NCI-H82 treated with DMSO at 0.1 percent for 48 hours (cell line): ENCODE data around the gene CDH23.

Experiments used
- DNase-seq: peaks from one replicate; lab custom pipeline; 2025; ENCODE audit not compliant: unreplicated experiment; lab: John Stamatoyannopoulos, UW

The CDH23 gene

DNA sequence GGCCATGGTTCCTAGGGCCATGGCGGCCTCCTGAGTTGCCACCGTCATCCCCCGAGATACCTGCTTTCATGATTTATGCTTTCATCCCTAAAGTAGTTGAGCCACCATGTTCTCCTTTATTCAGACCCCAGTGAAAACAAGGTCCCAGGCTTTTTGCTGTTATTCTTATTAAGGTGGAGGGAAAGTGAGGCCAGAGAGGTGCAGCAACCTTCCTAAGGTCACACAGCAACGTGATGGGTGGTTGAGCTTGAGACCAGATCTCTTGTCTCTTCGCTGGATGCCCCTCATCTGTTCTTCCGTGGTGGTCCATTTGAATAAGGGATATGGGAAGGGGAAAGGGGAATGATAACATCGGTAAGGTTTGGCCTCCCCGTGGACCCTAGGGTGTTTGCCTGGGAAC is 180.6 kb downstream of the CDH23 start:
- no peak for DNase-seq

DNA sequence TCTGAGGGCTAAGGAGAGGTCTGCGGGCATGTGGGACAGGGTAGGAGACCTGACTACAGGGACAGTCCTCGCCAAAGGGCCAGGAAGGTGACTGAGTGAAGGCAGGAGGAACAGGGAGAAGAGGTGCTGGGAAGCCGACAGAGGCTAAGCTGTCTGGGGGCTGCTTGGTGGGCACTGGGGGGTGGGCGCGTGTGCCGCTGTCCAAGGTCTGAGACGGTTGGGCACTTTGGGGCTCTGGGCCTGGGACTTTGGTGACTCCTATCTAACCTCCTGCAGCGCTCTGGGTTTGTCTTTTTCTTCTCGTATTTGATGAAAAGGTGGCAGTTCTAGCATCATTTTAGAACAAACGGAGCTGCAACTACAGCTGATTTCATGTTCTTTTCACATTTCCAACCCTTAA is 181.3 kb downstream of the CDH23 start:
- no peak for DNase-seq

DNA sequence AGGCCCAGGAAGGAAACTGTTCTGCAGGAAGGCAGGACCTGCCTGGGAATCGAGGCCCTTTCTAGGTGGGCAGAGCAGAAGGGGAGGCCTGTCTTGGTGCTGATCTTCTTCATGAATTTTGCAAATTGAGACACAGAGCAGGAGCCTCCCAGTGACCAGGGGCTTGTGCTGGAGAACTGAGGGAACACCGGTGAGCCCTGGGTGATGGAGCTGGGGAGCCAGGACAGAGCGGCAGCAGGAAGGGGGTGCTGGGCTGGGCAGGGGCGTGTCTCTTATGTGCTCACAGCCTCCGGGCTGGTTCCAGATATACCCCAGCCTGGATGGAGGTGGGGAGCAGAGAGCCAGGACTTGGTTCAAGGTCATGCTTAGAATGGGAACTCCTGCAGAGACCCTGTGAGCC is 182.9 kb downstream of the CDH23 start:
- no peak for DNase-seq

DNA sequence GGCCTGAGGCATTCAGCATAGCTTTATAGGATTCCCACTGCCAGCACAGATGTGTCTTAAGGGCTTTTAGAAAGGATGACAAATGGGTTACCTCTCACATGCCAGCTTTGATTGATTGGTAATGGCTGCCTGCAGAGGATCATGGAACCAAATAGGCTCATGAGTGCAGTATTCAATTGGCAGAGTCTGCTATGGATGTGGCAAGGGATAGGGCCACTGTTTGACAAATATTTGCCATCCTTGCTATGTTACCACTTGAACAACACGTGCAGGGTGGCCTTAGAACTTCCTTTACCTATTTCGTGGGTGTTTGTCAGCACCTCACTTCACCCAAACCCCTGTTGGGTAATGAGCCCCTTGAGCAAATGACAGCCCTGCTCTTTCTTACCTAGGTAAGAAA is 183.7 kb downstream of the CDH23 start:
- no peak for DNase-seq

DNA sequence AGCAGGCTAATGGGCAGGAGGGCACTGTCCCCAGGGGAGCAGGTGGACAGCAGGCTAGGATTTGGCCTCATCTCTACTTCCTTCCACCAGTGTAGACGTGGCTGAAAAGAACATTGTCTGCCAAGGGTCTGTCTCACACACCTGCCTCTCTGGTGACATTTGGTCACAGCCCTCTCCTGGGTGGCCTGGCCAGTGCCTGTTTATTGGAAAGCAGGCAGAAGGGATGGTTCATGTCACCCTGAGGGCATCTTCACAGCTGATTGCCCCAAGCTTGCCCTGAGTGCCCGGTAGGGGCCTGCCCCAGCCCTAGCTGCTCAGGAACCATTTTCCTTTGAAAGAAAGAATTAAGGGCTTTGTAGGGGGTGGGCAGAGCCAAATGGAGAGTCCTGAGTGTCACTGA is 184.2 kb downstream of the CDH23 start:
- DNase-seq, result no peak

DNA sequence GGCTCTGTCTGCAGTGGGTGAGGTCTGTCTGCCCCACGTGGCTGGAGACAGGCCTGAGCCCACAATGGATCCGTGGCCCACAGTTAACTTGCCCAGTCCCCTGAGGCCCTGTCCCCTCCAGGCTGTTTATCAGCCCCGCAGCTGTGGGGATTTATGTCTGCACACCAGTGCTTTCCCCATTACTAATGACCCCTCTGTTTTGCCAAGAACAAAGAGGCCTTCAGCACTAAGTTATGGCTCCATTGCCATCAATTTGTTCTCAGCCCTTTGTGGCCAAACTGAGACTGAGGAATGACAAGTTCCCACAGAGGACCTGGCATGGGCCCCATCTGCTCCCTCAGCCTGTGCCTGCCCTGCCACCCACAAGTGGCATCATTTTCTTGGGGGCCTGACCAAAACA is 184.7 kb downstream of the CDH23 start:
- no peak for DNase-seq

DNA sequence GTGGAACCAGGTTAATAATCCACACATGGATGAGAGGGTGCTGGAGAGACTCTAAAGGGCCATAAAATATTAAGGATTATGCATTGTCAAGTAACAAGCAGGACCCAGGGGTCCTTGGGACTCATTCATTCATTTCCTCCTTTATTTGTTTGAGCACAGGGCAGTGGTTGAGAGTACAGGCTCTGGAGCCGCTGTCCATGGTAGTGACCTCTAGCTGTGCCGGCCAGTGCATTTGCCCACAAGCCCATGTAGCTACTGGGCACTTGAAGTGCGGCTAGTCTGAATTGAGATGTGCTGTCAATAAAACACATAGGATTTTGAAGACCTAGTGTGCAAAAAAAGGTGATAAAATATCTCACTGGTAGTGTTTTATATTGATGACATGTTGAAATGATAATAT is 185.3 kb downstream of the CDH23 start:
- DNase-seq, result no peak

DNA sequence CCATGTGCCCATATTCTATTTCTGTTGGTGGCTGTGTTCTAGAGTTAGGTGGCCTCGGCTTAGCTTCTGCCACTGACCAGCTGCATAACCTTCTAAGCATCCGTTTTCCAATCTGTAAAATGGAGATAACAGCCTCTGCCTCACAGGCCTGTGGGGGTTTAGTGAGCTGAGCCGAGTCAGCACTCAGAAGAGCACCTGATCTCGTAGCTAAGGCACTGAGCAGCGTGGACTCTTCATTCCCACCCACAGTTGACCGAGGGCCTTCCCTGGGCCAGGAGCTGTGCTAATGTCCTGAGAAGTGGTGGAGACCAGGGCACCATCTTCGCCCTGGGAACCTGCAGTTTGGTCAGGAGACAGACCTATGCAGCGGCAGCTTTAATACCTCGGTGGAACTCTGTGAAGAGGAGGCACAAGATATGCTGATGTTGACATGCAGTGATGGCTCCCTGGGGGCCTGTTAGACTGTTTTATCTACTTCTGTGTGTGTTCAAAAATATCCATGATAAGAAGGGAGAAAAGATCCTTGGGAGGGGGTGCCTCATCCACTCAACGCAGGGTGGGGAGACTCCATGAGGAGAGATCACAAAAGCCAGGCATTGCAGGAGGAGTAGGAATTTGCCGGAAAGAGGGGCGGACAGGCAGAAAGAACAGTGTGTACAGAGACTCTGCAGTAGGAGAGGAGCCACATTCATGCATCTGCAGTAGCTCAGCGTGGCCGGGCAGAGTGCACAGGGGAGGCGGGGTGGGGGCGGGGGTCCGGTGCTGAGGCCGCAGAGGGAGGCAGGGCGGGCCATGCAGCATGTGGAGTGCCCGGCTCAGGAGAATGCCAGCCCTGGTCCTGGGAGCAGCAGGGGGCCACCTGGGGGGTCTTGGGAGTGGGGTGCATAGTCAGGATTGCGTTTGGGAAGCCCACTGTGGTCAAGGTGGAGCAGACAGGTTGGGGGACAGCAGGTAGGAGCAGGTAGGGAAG is 186.1 kb downstream of the CDH23 start:
- no peak for DNase-seq

DNA sequence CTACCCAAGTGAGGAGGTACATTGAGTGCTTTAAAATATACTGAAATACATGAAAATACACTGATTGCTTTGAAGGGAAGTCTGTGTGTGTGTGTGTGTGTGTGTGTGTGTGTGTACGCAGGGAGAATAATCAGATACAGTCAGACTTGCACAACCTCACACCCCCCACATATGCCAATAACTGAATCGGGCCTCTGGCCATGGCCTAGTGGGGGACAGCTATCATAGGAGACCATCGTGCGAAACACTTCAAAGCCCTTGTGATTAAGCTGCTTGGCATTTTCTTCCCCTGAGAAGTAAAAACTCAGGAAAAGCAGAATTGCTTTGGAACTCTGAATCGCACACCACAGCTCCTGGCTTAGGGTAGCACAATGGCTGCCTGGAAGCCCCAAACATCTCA is 187.7 kb downstream of the CDH23 start:
- DNase-seq, result no peak

DNA sequence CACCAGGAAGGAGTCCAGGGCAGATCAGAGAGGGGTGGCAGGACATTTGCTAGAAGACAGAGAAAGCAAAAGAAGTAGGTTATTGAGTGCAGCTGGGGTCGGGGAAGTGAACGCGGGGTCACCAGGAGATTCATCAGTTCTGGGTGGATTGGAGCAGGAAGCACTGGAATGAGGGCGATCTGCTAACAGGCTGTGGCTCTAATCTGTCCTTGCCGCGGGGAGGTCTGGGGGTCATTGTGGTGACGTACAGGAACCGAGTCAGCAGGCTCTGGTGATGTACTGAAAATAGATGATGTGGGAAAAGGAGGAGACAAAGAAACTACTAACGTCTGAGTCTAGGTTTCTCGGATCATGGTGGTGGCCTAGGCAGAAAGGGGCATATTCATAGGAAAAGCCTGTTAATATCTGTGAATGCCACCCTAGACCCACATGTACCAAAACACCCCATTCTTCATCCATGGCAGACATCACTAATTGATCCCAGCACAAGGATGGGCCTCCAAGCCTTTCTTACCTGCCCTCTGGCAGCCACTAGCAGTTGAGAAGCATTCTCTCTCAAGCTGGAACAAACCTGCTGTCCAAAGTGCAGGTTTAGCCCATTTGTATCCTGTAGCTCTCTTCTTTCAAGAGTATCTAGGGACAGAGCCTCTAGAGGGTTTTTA is 188.3 kb downstream of the CDH23 start:
- no peak for DNase-seq

DNA sequence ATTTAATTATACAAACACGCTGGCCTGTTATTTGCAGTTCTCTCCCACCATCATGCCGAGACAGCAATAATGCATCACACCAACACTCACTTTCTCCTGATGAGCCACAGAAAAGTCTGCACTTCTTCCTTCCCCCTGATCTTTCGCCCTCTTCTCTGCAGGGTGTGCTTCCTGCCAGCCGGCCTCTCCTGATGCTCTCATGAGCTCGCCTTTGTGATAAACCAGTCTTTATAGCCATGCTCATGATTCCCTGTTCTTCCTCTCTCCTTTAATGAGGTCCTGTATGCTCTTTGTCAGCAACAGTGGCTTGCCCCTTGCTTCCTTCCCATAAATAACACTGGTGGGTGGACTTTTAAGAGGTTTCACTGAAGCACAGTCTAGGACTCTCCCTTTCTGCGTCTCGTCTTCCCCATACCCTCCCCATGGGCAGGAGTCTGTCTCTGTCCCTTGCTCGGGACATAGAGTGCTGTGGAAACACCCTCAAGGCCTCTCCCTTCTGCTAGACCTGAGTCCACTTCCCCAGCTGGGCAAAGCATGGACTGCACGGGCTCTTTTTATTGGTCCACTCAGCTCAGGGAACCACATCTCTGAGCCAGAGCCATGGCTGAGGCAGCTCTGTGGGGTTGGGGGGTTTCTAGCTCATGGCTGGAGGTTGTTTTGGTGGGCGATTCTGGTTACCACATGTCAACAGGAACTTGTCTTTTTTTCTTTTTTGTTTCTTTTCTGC is 189.0 kb downstream of the CDH23 start:
- no peak for DNase-seq

DNA sequence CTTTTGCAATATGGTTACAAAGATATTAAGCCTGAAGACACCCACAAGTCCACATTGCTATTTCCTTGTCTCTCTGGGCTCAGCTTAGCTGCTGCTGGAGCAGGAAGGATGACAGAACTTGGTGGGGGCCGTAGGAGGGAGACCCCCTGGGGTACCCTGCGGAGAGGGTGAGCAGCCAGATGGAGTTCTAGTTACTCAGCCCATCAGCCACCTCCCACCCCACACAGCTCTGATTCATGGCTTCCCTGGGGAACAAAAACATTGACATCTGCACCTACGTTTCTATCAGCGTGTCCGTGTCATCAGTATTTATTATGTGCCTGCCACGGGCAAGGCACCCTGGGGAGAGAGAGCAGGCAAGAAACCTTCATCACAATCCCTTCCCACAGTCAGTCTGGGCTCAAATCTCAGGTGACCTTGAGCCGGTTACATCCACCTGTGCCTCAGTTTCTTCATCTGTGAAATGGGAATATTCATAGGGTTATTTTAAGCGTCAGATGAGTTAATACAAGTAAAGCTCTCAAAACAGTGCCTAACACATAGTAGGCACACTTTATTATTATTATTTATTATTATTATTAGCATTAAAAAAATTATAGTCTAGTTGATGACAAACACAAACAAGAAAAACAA is 191.3 kb downstream of the CDH23 start:
- DNase-seq, result no peak

DNA sequence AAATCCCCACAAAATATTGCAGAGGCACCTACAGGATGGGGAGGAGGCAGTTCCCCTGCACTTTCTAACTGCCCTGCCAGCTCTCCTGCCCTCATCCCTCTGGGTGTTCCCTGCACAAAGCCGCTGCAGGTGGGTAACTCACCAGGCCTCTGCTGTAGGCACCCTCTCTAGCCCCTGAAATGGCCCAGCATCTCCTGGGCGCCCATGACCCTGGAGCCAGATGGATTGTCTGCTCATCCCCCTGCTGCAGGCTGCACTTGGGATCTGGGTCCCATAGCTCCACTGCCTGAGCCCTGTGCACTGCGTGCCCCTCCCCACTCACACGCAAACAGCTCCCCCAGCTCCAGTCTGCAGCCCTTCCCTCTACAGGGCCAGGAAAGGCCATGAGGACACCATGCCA is 192.0 kb downstream of the CDH23 start:
- DNase-seq, result no peak

DNA sequence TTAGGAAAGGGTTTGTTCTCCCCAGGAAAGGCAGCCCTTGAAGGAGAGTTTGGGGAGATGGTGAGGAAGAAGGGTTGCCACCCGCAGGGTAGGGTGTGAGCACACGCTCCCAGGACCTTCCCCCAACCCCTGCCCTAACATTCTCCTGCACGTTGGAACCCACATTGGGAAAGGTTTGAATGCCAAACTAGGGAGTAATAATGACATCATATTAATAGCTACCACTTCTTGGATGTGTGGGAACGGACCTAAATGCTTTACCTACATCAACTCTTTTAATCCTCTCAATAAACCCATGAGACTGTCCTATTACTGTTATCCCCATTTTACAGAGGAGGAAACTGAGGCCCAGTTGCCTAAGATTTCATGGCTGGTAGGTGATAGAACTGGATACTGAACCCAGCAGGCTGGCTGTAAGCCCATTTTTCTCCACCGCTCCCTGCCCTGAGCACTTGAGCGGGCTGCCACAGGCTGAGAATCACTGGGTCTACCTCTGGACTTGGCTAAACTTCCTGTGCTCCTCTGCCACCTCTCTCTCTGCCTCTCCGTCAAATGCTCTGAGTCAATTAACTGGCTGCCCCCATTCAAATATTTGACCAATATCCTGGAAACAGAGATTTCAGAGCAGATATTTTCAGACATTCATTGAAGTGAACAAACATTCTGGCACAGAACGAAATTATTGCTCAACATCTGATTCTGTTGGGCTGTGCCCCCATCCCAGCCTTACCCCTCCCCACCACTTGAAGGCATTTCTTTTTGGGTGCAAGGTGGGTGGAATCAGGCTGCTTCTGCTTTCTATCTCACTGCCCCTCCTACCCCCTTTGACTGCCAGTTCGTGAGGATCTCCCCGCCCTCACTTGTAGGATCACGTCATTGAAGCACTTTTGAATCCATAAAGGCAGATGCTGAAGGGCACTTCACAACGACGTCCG is 193.2 kb downstream of the CDH23 start:
- no peak for DNase-seq

DNA sequence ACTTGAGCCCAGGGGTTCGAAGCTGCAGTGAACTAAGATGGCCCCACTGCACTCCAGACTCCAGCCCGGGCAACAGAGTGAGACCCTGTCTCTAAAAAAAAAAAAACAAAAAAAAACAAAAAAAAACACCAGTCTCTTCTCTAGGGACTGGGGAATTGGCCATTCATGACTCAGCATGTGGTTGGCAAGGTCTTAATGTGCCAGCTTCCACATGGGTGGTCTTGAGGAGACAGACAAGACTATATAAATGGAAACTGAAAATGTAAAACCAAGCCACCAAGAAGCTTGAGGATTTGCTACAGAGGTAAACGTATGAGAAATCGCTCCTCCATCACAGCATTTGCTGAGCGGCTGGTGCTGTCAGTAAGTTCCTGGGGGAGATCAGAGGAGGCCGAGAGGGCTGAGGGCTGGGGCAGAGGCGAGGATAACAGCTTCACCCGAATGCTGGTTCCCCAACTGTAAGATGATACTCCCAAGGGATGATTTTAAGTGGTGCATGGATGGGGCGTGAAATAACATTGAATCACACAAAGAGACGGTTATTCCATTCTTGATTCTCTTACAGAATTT is 194.1 kb downstream of the CDH23 start:
- no peak for DNase-seq

DNA sequence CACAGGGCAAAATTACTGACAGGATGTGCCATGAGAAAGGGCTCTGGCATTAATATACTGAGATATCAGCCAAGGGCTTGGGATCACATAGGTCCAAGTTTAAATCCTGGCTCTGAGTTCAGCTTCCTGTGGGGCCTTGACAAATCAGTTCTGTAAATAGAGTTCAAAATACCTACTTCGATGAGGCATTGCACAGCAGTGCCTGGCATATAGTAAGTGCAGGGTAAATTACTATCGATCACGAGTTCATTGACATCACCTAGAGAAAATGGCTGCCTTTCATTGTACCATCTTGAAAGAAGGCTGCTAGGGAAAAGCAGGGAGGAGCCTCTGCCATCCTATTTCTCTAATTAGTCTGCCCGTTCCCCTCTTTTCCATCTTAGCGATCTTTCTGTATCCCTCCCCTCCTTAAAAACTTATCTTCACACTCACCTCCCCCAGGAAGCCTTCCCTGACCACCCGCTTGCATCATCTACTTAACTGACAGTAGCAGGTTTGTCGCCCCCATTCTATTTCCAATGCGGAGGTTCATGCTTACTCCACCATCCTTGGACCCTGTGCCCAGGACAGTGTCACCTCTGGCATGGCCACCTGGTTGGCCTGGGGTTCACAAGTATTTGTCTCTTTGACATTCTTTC is 198.3 kb downstream of the CDH23 start:
- DNase-seq, result no peak

DNA sequence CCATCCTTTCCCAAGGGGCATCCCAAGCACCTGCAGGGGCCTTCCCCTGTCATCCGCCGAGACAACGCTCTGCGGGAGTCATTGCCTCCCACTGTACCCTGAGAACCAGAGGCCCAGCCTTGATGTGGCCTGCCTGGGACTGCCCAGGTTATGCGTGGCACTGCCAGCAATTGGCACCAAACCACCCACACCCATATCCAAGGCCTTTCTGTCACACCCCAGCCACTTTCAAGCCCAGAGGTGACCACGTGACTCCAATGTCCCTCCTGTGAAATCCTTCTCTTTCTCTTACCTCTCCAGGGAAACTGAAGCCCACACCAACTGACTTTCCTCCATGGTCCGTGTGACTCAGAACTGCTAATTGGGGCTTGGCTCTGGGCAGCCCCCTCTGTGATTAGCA is 198.9 kb downstream of the CDH23 start:
- no peak for DNase-seq

DNA sequence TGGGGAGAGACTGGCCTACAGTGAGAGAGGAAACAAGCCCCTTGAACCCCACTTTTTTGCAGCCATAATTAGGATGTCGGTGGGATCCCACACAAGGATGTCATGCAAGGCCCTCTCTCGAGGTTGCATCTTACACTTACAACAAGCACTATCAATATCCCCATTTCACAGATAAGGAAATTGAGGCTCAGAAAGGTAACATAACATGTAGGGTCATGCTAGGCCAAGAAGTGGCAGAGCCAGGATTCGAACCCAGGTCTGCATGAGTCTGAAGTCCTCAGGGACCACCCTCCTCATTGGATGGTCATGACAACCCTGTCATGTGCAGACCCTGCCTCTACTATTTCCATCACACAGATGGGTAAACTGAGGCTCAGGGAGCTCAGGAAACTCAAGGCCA is 199.4 kb downstream of the CDH23 start:
- DNase-seq, result no peak

DNA sequence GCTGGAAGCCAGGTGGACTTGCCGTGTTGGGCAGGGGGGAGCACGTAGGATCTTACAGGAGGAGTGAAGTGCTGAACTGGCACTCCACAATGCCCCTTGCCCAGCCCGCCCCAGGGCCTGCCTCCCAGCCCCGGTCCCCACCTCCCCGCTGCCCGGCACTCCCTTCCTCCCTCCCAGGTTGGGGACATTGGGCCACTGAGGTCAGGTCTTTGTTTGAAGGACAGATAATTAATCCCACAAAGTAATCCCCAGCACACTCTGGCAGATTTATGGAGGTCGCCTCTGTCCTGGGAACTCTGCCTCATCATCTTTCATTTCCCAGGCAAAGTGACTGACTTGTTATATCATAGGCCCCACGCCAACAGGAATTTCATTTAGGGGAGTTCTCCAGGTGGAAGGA is 200.0 kb downstream of the CDH23 start:
- DNase-seq, result peak; percentile 25
